ENCODE measurements around the gene MAP7. TPM values are rescaled to one million over a fixed set of nuclear protein-coding genes. Genes with fewer than 3 reads are reported as not detected.

The MAP7 gene
- polyA plus RNA-seq, 10 donors = 0.30 to 2.7 (median 0.43) TPM

- no peak for DNase-seq
These were observed 15.8 kb upstream of the MAP7 start for GRCh38 chr6:136566007-136566487.

- DNase-seq = no peak
These were observed 14.0 kb upstream of the MAP7 start for GRCh38 chr6:136564180-136564579.

- no peak for DNase-seq
These were observed 13.3 kb upstream of the MAP7 start for GRCh38 chr6:136563386-136564152.

- DNase-seq = no peak
These were observed 12.0 kb upstream of the MAP7 start for GRCh38 chr6:136562211-136562610.

- DNase-seq = no peak
These were observed 3.1 kb upstream of the MAP7 start for GRCh38 chr6:136553166-136553787.

- no peak for DNase-seq
These were observed 1.8 kb upstream of the MAP7 start for GRCh38 chr6:136552054-136552453.

- DNase-seq = peak in 2 of 3 donors; percentile 6 to 15
These were observed 881 bp upstream of the MAP7 start for GRCh38 chr6:136551103-136551502.

GRCh38 chr6:136550045-136550329, 235 bp downstream of the MAP7 start:
- peak in 1 of 3 donors; percentile 20 for DNase-seq

- DNase-seq = peak in 2 of 3 donors; percentile 4 to 42
These were observed 750 bp downstream of the MAP7 start for GRCh38 chr6:136549300-136550044.

GRCh38 chr6:136548582-136549299, 1.5 kb downstream of the MAP7 start:
- DNase-seq = peak in 1 of 3 donors; percentile 39

- no peak for DNase-seq
These were observed 2.4 kb downstream of the MAP7 start for GRCh38 chr6:136547871-136548270.

- peak in 2 of 3 donors; percentile 6 to 34 for DNase-seq
These were observed 2.9 kb downstream of the MAP7 start for GRCh38 chr6:136547336-136547735.

- no peak for DNase-seq
These were observed 3.9 kb downstream of the MAP7 start for GRCh38 chr6:136546331-136546730.

- DNase-seq = no peak
These were observed 5.9 kb downstream of the MAP7 start for GRCh38 chr6:136544326-136544725.

- no peak for DNase-seq
These were observed 8.8 kb downstream of the MAP7 start for GRCh38 chr6:136541395-136541794.

- no peak for DNase-seq
These were observed 10.1 kb downstream of the MAP7 start for GRCh38 chr6:136539967-136540652.

GRCh38 chr6:136538836-136539235, 11.4 kb downstream of the MAP7 start:
- DNase-seq = no peak

- no peak for DNase-seq
These were observed 14.2 kb downstream of the MAP7 start for GRCh38 chr6:136535880-136536650.

- DNase-seq = no peak
These were observed 15.0 kb downstream of the MAP7 start for GRCh38 chr6:136535017-136535765.

GRCh38 chr6:136534268-136534667, 16.0 kb downstream of the MAP7 start:
- DNase-seq = no peak
